K562 (cell line): ENCODE data around the gene COX10. TPM values are rescaled to one million over a fixed set of nuclear protein-coding genes. Genes with fewer than 3 reads are reported as not detected.

Experiments
- ATAC-seq: fragments of 200-7000 bp; cut with Tn5 transposase; 3 replicates; pipeline ENCODE4 v1.9.1; 2020; ENCODE audit warnings: moderate library complexity
- BruUV-seq: library from RNA; stranded (reverse); fragments of 400-500 nt; replicated peaks from 2 replicates; lab custom pipeline; 2021; lab: Mats Ljungman, UMichigan
- CTCF ChIA-PET: fragments of 300-600 bp; formaldehyde crosslinking; extraction: SDS; loops from one replicate; lab custom pipeline; 2021; ENCODE audit warnings: low intra/inter-chr PET ratio; lab: Yijun Ruan, JAX
- POLR2A ChIA-PET: fragments of 300-600, 350-650 bp; sonication (Branson Sonifier 250); formaldehyde crosslinking; extraction: SDS; loops from one replicate; lab custom pipeline; 2021; ENCODE audit warnings: antibody characterized with exemption, inconsistent platforms; lab: Yijun Ruan, JAX
- DNase-seq, 4 experiments: peaks; one replicate each; pipeline versions ENCODE4 v3.0.0 to v3.0.0-alpha.2; 2011 to 2018; ENCODE audit warnings: low spot score in 3 of 4, mixed read lengths in 3 of 4; ENCODE audit errors: extremely low read depth in 1 of 4
- FAIRE-seq: peaks from 2 replicates; lab custom pipeline; 2011; peaks lifted over from hg19 to GRCh38; lab: Jason Lieb, UNC
- H2AFZ ChIP-seq: 2 replicates; pipeline ENCODE4 v1.6.0; 2011; ENCODE audit warnings: low read depth, low read length, control low read depth, inconsistent platforms
- H3K27ac ChIP-seq: fragments of 200-600 bp; 3 replicates; pipeline ENCODE4 v1.8.0; 2011; ENCODE audit warnings: low read depth, mild to moderate bottlenecking, control low read depth, inconsistent platforms, low read length, moderate library complexity, mixed read lengths; ENCODE audit errors: extremely low read depth
- H3K27me3 ChIP-seq, 2 experiments: fragments of 300-600 bp in 1 of 2; 2 replicates in 1 of 2; 3 replicates in 1 of 2; pipeline versions ENCODE4 v1.6.0 to v1.8.0; 2011; ENCODE audit warnings: inconsistent platforms in 2 of 2, low read length in 2 of 2, mild to moderate bottlenecking in 1 of 2, mixed read lengths in 1 of 2, moderate library complexity in 1 of 2; ENCODE audit not compliant: control insufficient read depth in 2 of 2, insufficient read depth in 2 of 2
- H3K36me3 ChIP-seq: fragments of 300-600 bp; 3 replicates; pipeline ENCODE4 v1.8.0; 2011; ENCODE audit warnings: mild to moderate bottlenecking, low read length, inconsistent platforms; ENCODE audit not compliant: control insufficient read depth, insufficient read depth
- H3K4me1 ChIP-seq, 2 experiments: fragments of 200-600 bp in 1 of 2; replicated peaks in 1 of 2; 2 replicates in 1 of 2; 3 replicates in 1 of 2; pipeline versions ENCODE4 v1.5.1 to v1.8.0; 2011; ENCODE audit warnings: inconsistent platforms in 2 of 2, low read length in 2 of 2, mild to moderate bottlenecking in 1 of 2, mixed read lengths in 1 of 2, moderate library complexity in 1 of 2; ENCODE audit not compliant: control insufficient read depth in 2 of 2, insufficient read depth in 2 of 2
- H3K4me2 ChIP-seq: 2 replicates; pipeline ENCODE4 v1.6.1; 2011; ENCODE audit warnings: low read length, control low read depth, inconsistent platforms, mixed read lengths; ENCODE audit not compliant: insufficient read depth
- H3K4me3 ChIP-seq: fragments of 200-600 bp; sonication (generic), shearing (Covaris generic); 2 replicates; pipeline ENCODE4 v1.5.1; 2016; ENCODE audit warnings: control low read depth, inconsistent platforms
- H3K79me2 ChIP-seq: fragments of 200-600 bp; 3 replicates; pipeline ENCODE4 v1.8.0; 2011; ENCODE audit warnings: low read length, inconsistent platforms; ENCODE audit not compliant: control insufficient read depth, insufficient read depth
- H3K9ac ChIP-seq, 2 experiments: 2 replicates each; pipeline versions ENCODE4 v1.6.0 to v1.6.1; 2011; ENCODE audit warnings: low read depth in 2 of 2, low read length in 2 of 2, control low read depth in 1 of 2, inconsistent platforms in 1 of 2, mild to moderate bottlenecking in 1 of 2, mixed read lengths in 1 of 2; ENCODE audit not compliant: insufficient read depth in 1 of 2
- H3K9me1 ChIP-seq: one replicate; pipeline ENCODE4 v1.6.0; 2011; ENCODE audit warnings: inconsistent platforms, mild to moderate bottlenecking, low read length, moderate library complexity; ENCODE audit not compliant: control insufficient read depth, insufficient read depth
- H3K9me3 ChIP-seq: replicated peaks from 2 replicates; pipeline ENCODE4 v1.5.1; 2011; ENCODE audit warnings: low read depth, low read length, inconsistent platforms; ENCODE audit not compliant: control insufficient read depth, insufficient read depth
- H4K20me1 ChIP-seq: replicated peaks from 2 replicates; pipeline ENCODE4 v1.6.1; 2011; ENCODE audit warnings: low read length, inconsistent platforms, mixed read lengths; ENCODE audit not compliant: control insufficient read depth, insufficient read depth
- BMI1 ChIP-seq: fragments of 150-350 bp; IDR thresholded peaks from 2 replicates; pipeline ENCODE4 v1.6.1; 2014; ENCODE audit warnings: low read length
- HDAC8 ChIP-seq: fragments of 450-650 bp; IDR thresholded peaks from 2 replicates; pipeline ENCODE4 v1.6.1; 2016; ENCODE audit warnings: mild to moderate bottlenecking, missing genetic modification characterization, moderate library complexity, missing compliant biosample characterization
- ILK ChIP-seq: fragments of 450-650 bp; IDR thresholded peaks from 2 replicates; pipeline ENCODE4 v1.6.1; 2016; ENCODE audit warnings: missing genetic modification characterization, low read depth, mild to moderate bottlenecking, missing compliant biosample characterization, moderate library complexity, borderline replicate concordance
- KAT7 ChIP-seq: sonication (generic); formaldehyde crosslinking; IDR thresholded peaks from 2 replicates; pipeline ENCODE4 v1.8.0; 2022; ENCODE audit warnings: missing genetic modification reagents, mild to moderate bottlenecking, borderline replicate concordance
- KAT8 ChIP-seq: fragments of 450-650 bp; IDR thresholded peaks from 2 replicates; pipeline ENCODE4 v1.6.1; 2016; ENCODE audit warnings: low read depth, mild to moderate bottlenecking
- KDM1A ChIP-seq, 2 experiments: fragments of 450-650 bp; IDR thresholded peaks; 2 replicates each; pipeline ENCODE4 v1.6.1; 2016; ENCODE audit warnings: mild to moderate bottlenecking in 2 of 2
- MLLT1 ChIP-seq, 2 experiments: fragments of 450-650 bp; IDR thresholded peaks; 2 replicates each; pipeline ENCODE4 v1.6.1; 2016
- NCOA4 ChIP-seq: fragments of 450-650 bp; IDR thresholded peaks from 2 replicates; pipeline ENCODE4 v1.6.1; 2018; ENCODE audit warnings: mild to moderate bottlenecking; ENCODE audit not compliant: partially characterized antibody
- NR2C2 ChIP-seq, 2 experiments: fragments of 200-800 bp in 1 of 2; sonication (Bioruptor generic) in 1 of 2; sonication (generic) in 1 of 2; formaldehyde crosslinking in 1 of 2; IDR thresholded peaks; 2 replicates each; pipeline versions ENCODE4 v1.6.1 to v1.8.0; 2016 to 2022; ENCODE audit warnings: mild to moderate bottlenecking in 1 of 2, missing compliant biosample characterization in 1 of 2, missing genetic modification characterization in 1 of 2, missing genetic modification reagents in 1 of 2
- PHF20 ChIP-seq: fragments of 450-650 bp; IDR thresholded peaks from 2 replicates; pipeline ENCODE4 v1.6.1; 2018; ENCODE audit not compliant: partially characterized antibody
- U2AF2 ChIP-seq: fragments of 200-400 bp; formaldehyde crosslinking; optimal IDR thresholded peaks from 2 replicates; pipeline ENCODE3; 2017; ENCODE audit warnings: low read depth, mild to moderate bottlenecking, low read length
- ZC3H11A ChIP-seq: IDR thresholded peaks from 2 replicates; pipeline ENCODE4 v1.6.1; 2012; ENCODE audit warnings: low read depth, low read length, improper control_type of control experiment
- WGBS: fragments of 100-300 bp; shearing (Covaris generic); methylation state at CpG from one replicate; pipeline ENCODE4 v1.1.6; 2016; ENCODE audit warnings: low coverage, mixed read lengths; ENCODE audit not compliant: insufficient coverage; ENCODE audit errors: missing lambda C conversion rate; 5-methylcytosine and 5-hydroxymethylcytosine counted together
- in situ Hi-C: fragments of 300-500 bp; cut with MboI; formaldehyde crosslinking; loops from 4 replicates; pipeline ENCODE4 v1.15.0; 2018; ENCODE audit warnings: inconsistent platforms, mixed read lengths
- intact Hi-C: fragments of 100-400 bp; cut with micrococcal nuclease; formaldehyde crosslinking; loops from 2 replicates; pipeline ENCODE4 v1.14.2; 2022
- polyA plus RNA-seq, 8 experiments: library from polyadenylated mRNA; depleted of rRNA in 4 of 8; stranded (reverse) in 5 of 8; unstranded in 3 of 8; fragments of >200 nt; fragmentation: Nextera tagmentation in 2 of 8; fragmentation: Illumina TruSeq in 1 of 8; extraction: Ambion mirVana in 2 of 8; extraction: Trizol in 1 of 8; gene quantifications; 2 replicates each; pipeline versions ENCODE4 v1.2.1 to v1.2.3, GENCODE V29; 2011 to 2014; ENCODE audit warnings: inconsistent platforms in 1 of 8, missing spikeins in 1 of 8
- total RNA-seq, 7 experiments: library from RNA; depleted of rRNA in 6 of 7; stranded (reverse); fragments of >200 nt in 6 of 7; fragmentation: Illumina TruSeq in 2 of 7; extraction: Trizol in 2 of 7; gene quantifications; 2 replicates each; pipeline versions ENCODE4 v1.2.1 to v1.2.3, GENCODE V29; 2011 to 2021; ENCODE audit warnings: low replicate concordance in 1 of 7

The COX10 gene
- total and polyA plus RNA-seq, 9 of the 15 experiments (the other 6 are each of a cell fraction or from before 2014, with no cell fraction given): 10.3 to 26.4 (median 17.8) TPM

DNA sequence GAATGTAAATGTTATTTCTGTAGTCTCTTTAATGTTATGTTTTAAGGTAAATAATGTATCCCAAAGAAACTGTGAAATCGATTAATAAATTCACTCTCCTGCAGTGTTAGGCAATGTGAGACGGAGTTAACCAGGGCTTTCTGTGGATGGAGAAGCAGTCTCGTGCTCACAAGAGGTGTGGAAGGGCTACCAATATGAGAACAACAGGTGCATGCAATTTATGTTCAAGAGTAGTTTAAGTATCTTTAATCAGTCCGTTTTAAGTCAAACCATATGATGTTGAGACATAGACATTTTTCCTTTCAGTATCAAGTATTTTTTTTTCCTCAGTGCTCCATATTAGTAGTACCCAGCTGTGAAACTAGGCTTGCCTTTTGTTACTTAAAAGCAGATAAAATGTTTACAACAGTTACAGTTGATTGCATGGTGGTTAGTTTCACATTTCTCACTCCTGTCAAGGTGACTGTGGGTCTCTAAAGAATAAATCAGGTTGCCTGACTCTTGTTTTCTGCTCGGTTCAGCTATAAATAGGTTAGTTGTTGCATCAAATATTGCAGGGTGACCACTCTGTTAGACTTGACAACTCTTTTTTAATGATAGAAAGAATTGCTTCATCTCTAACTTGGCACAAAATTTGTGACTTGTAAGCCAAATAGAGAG is 54.4 kb downstream of the COX10 start:
- Histone ChIP-seq H3K4me2 (no peak overlapping the region), H3K9me3 (no peaks in the 10 kb centered on the region), H3K27me3 (no peaks in the 10 kb centered on the region), H3K36me3 (no peaks in the 10 kb centered on the region), H3K79me2 (peaks cover 16% of the 10 kb centered on the region; the same call in 2 of the 3 replicates), H3K4me3 (no peak overlapping the region), H4K20me1 (0 out of 2 replicates have a peak, but pooled peaks cover 4% of the 10 kb centered on the region)
- no peak for FAIRE-seq
- POLR2A ChIA-PET: no interaction called here
- in situ Hi-C loops: no loop called here
- TF ChIP-seq KAT7 (CRISPR knock-in tag) (no peak), NR2C2 (CRISPR knock-in tag; IDR thresholded peaks at IDR 0.05) (no peak), NR2C2 (tag; IDR thresholded peaks at IDR 0.05) (no peak), MLLT1 (IDR thresholded peaks at IDR 0.05) (no peak), BMI1 (no peak), NCOA4 (no peak), U2AF2 (no peak), ILK (tag) (no peak), KAT8 (no peak), KDM1A (IDR thresholded peaks at IDR 0.05) (no peak), ZC3H11A (no peak), HDAC8 (tag) (no peak), PHF20 (no peak)
- TF ChIP-seq, all 486 proteins: peak for 0
- intact Hi-C loops: no loop called here
- CTCF ChIA-PET: no interaction called here
- WGBS: 56% methylated on average over 5 of the region's 5 CpGs
- no peak for ATAC-seq
- no peak for DNase-seq
- Histone ChIP-seq H3K9ac (no peak overlapping the region), H2AFZ (no peak overlapping the region), H3K4me1 (no peaks in the 10 kb centered on the region), H3K9me1 (no peaks in the 10 kb centered on the region), H3K27ac (no peak overlapping the region)
- BruUV-seq: no TSS peak
